ENCODE data around the gene CIDEB. TPM values are rescaled to one million over a fixed set of nuclear protein-coding genes. Genes with fewer than 3 reads are reported as not detected.

Gene CIDEB
- total and polyA plus RNA-seq, 2 of the 13 experiments (the other 11 are each of a cell fraction or from before 2014, with no cell fraction given) = 35.8 to 110 TPM

- TF ChIP-seq BCL3 (CRISPR knock-in tag; IDR thresholded peaks at IDR 0.05) = peak; percentile 99
- no peak; the same call in 1 of the 2 replicates for TF ChIP-seq AKNA (CRISPR knock-in tag; IDR thresholded peaks at IDR 0.05; ENCODE audit: borderline replicate concordance)
- peak; percentile 67; the same call in 1 of the 2 replicates for TF ChIP-seq ESRRA (CRISPR knock-in tag; IDR thresholded peaks at IDR 0.05; ENCODE audit: low read depth)
- no peak; the same call in 1 of the 2 replicates for TF ChIP-seq ZNF879 (CRISPR knock-in tag; IDR thresholded peaks at IDR 0.05)
- peak; percentile 99 for TF ChIP-seq IRF9 (CRISPR knock-in tag; IDR thresholded peaks at IDR 0.05; ENCODE audit: borderline replicate concordance)
- peak; percentile 99 for TF ChIP-seq SMAD1 (CRISPR knock-in tag; IDR thresholded peaks at IDR 0.05; ENCODE audit: borderline replicate concordance, low read depth)
- peak; percentile 47; the same call in 1 of the 2 replicates for TF ChIP-seq ZNF850 (CRISPR knock-in tag; conservative IDR thresholded peaks at IDR 0.05)
- TF ChIP-seq ZNF263 (CRISPR knock-in tag; IDR thresholded peaks at IDR 0.05) = peak; percentile 84
- TF ChIP-seq SRSF4 (IDR thresholded peaks at IDR 0.05; ENCODE audit: low read depth, low read length, poor library complexity, severe bottlenecking) = no peak
- no peak; the same call in 1 of the 2 replicates for TF ChIP-seq DPF2 (CRISPR knock-in tag; IDR thresholded peaks at IDR 0.05; ENCODE audit: borderline replicate concordance, low read depth)
- TF ChIP-seq MXD3 (CRISPR knock-in tag; IDR thresholded peaks at IDR 0.05) = peak; percentile 87
- TF ChIP-seq SP5 (CRISPR knock-in tag; IDR thresholded peaks at IDR 0.05; ENCODE audit: borderline replicate concordance, low read depth) = peak; percentile 95
- peak; percentile 36; the same call in 1 of the 2 replicates for TF ChIP-seq ZBTB37 (CRISPR knock-in tag; IDR thresholded peaks at IDR 0.05)
- peak; percentile 86 for TF ChIP-seq HES4 (CRISPR knock-in tag; IDR thresholded peaks at IDR 0.05; ENCODE audit: borderline replicate concordance)
- TF ChIP-seq ZNF772 (CRISPR knock-in tag; IDR thresholded peaks at IDR 0.05) = peak; percentile 96
- TF ChIP-seq CBFB (CRISPR knock-in tag; IDR thresholded peaks at IDR 0.05) = peak; percentile 72; the same call in 1 of the 2 replicates
- no peak; the same call in 1 of the 2 replicates for TF ChIP-seq MLX (CRISPR knock-in tag; IDR thresholded peaks at IDR 0.05)
- TF ChIP-seq MATR3 (CRISPR knock-in tag; IDR thresholded peaks at IDR 0.05) = peak; percentile 66; the same call in 1 of the 2 replicates
Observed at GRCh38 chr14:24299255-24300191, 8.3 kb downstream of the CIDEB start, which contains the start of the genes DHRS1 and NOP9 (continued).

All from HepG2 (cell line).